ENCODE results near the gene SYCE3. TPM values are rescaled to one million over a fixed set of nuclear protein-coding genes. Genes with fewer than 3 reads are reported as not detected.
"Not testable (repeated sequence)": the region's sequence is repeated elsewhere in the genome, so short reads cannot be mapped to it uniquely, and the experiment has no call there.

The SYCE3 gene
- total RNA-seq, 1 donor from 2014 or later = not detected

- ATAC-seq = peak; percentile 18
- intact Hi-C loops (cut with DNase I) = no loop called here
- DNase-seq (ENCODE audit: low spot score) = peak; percentile 92
Observed at GRCh38 chr22:50526108-50526833, 36.4 kb downstream of the SYCE3 start.

GRCh38 chr22:50525858-50526107 lies 36.9 kb downstream of the SYCE3 start:
- intact Hi-C loops (cut with DNase I) = loop anchor here (1.0 kb wide), 1 partner anchor 15 kb away; no protein-coding TSS in a partner anchor
- ATAC-seq (no peak), DNase-seq (ENCODE audit: low spot score) (no peak)

GRCh38 chr22:50525104-50525857 lies 37.4 kb downstream of the SYCE3 start, which contains the start of gene SCO2:
SCO2 (minus strand) TSS chr22:50525598; CDS start chr22:50524411, 1,187 bp downstream.
- DNase-seq (ENCODE audit: low spot score) = peak; percentile 99
- peak; percentile 79 for ATAC-seq
- intact Hi-C loops (cut with DNase I) = loop anchor here (1.0 kb wide), 1 partner anchor 15 kb away; no protein-coding TSS in a partner anchor

- ATAC-seq (no peak), DNase-seq (ENCODE audit: low spot score) (no peak)
- intact Hi-C loops (cut with DNase I) = loop anchor here (1.0 kb wide), 1 partner anchor 16 kb away; no protein-coding TSS in a partner anchor
Observed at GRCh38 chr22:50524676-50525103, 38.0 kb downstream of the SYCE3 start.

GRCh38 chr22:50523806-50524675 lies 38.7 kb downstream of the SYCE3 start:
- intact Hi-C loops (cut with DNase I) = no loop called here
- no peak for ATAC-seq
- DNase-seq (ENCODE audit: low spot score) = peak; percentile 64

- ATAC-seq (no peak), DNase-seq (ENCODE audit: low spot score) (no peak)
- intact Hi-C loops (cut with DNase I) = no loop called here
Observed at GRCh38 chr22:50523458-50523805, 39.3 kb downstream of the SYCE3 start.

GRCh38 chr22:50522806-50523438 lies 39.8 kb downstream of the SYCE3 start:
- no peak for DNase-seq (ENCODE audit: low spot score)

GRCh38 chr22:50522208-50522805 lies 40.4 kb downstream of the SYCE3 start:
- no peak for DNase-seq (ENCODE audit: low spot score)
- intact Hi-C loops (cut with DNase I) = no loop called here
- ATAC-seq = no peak

More at GRCh38 chr22:50522806-50523438, 39.8 kb downstream of the SYCE3 start:
- intact Hi-C loops (cut with DNase I) = no loop called here
- ATAC-seq = no peak

- intact Hi-C loops (cut with DNase I) = no loop called here
- ATAC-seq (no peak), DNase-seq (ENCODE audit: low spot score) (no peak)
Observed at GRCh38 chr22:50521710-50522109, 41.0 kb downstream of the SYCE3 start.

- ATAC-seq (no peak), DNase-seq (ENCODE audit: low spot score) (no peak)
- intact Hi-C loops (cut with DNase I) = no loop called here
Observed at GRCh38 chr22:50520826-50521453, 41.8 kb downstream of the SYCE3 start.

- intact Hi-C loops (cut with DNase I); ATAC-seq; DNase-seq (ENCODE audit: low spot score): not testable (repeated sequence)
Observed at GRCh38 chr22:50520184-50520583, 42.5 kb downstream of the SYCE3 start.

- intact Hi-C loops (cut with DNase I) = no loop called here
- no peak for DNase-seq (ENCODE audit: low spot score)
Observed at GRCh38 chr22:50519151-50519550, 43.6 kb downstream of the SYCE3 start.

GRCh38 chr22:50518606-50519005 lies 44.1 kb downstream of the SYCE3 start:
- ATAC-seq = no peak
- intact Hi-C loops (cut with DNase I) = no loop called here
- no peak for DNase-seq (ENCODE audit: low spot score)

More at GRCh38 chr22:50519151-50519550, 43.6 kb downstream of the SYCE3 start:
- no peak for ATAC-seq

- DNase-seq (ENCODE audit: low spot score) (no peak), ATAC-seq (no peak)
- intact Hi-C loops (cut with DNase I) = no loop called here
Observed at GRCh38 chr22:50517495-50518260, 45.0 kb downstream of the SYCE3 start.

GRCh38 chr22:50516891-50517290 lies 45.8 kb downstream of the SYCE3 start:
- DNase-seq (ENCODE audit: low spot score) = no peak
- ATAC-seq = no peak
- intact Hi-C loops (cut with DNase I) = no loop called here

- no peak for ATAC-seq
- DNase-seq (ENCODE audit: low spot score) = no peak
- intact Hi-C loops (cut with DNase I) = no loop called here
Observed at GRCh38 chr22:50516068-50516467, 46.7 kb downstream of the SYCE3 start.

- ATAC-seq (no peak), DNase-seq (ENCODE audit: low spot score) (no peak)
- intact Hi-C loops (cut with DNase I) = no loop called here
Observed at GRCh38 chr22:50513175-50513574, 49.5 kb downstream of the SYCE3 start.

All from sciatic nerve (tissue), 2 donors.